GM12875 (cell line): Measurements from ENCODE around the gene ZFPM1.
A peak's percentile ranks its signal among the peaks of the same experiment; 100 is the strongest.

Experiments
- H3K4me3 ChIP-seq: one replicate; pipeline ENCODE4 v1.5.1; 2011; ENCODE audit warnings: low read depth, low read length, control low read depth
- CTCF ChIP-seq: IDR thresholded peaks from 2 replicates; pipeline ENCODE4 v1.5.1; 2011; ENCODE audit warnings: low read depth, mild to moderate bottlenecking, control low read depth, inconsistent platforms, low read length, moderate library complexity, borderline replicate concordance; ENCODE audit not compliant: insufficient read depth

The ZFPM1 gene

GRCh38 chr16:88451586-88452481 lies 1.2 kb upstream of the ZFPM1 start:
- peak overlapping the region; percentile 47 for H3K4me3 ChIP-seq
- TF ChIP-seq CTCF, result no peak

GRCh38 chr16:88452482-88453216 lies 431 bp upstream of the ZFPM1 start:
- H3K4me3 ChIP-seq, result peak overlapping the region; percentile 47
- no peak for TF ChIP-seq CTCF

GRCh38 chr16:88453611-88454522 lies 787 bp downstream of the ZFPM1 start:
- peak overlapping the region; percentile 67 for H3K4me3 ChIP-seq
- TF ChIP-seq CTCF, result no peak

GRCh38 chr16:88454523-88454947 lies 1.5 kb downstream of the ZFPM1 start:
- TF ChIP-seq CTCF, result no peak
- H3K4me3 ChIP-seq, result peak overlapping the region; percentile 67

- peak overlapping the region; percentile 67 for H3K4me3 ChIP-seq
- no peak; the same call in 1 of the 2 replicates for TF ChIP-seq CTCF
These were observed 2.7 kb downstream of the ZFPM1 start for GRCh38 chr16:88455610-88456355.
